ENCODE measurements around the gene P3H1. TPM values are rescaled to one million over a fixed set of nuclear protein-coding genes. Genes with fewer than 3 reads are reported as not detected.
"Not testable (repeated sequence)": the region's sequence is repeated elsewhere in the genome, so short reads cannot be mapped to it uniquely, and the experiment has no call there.

The P3H1 gene
- total RNA-seq, 1 donor from 2014 or later = 47.1 TPM

DNA sequence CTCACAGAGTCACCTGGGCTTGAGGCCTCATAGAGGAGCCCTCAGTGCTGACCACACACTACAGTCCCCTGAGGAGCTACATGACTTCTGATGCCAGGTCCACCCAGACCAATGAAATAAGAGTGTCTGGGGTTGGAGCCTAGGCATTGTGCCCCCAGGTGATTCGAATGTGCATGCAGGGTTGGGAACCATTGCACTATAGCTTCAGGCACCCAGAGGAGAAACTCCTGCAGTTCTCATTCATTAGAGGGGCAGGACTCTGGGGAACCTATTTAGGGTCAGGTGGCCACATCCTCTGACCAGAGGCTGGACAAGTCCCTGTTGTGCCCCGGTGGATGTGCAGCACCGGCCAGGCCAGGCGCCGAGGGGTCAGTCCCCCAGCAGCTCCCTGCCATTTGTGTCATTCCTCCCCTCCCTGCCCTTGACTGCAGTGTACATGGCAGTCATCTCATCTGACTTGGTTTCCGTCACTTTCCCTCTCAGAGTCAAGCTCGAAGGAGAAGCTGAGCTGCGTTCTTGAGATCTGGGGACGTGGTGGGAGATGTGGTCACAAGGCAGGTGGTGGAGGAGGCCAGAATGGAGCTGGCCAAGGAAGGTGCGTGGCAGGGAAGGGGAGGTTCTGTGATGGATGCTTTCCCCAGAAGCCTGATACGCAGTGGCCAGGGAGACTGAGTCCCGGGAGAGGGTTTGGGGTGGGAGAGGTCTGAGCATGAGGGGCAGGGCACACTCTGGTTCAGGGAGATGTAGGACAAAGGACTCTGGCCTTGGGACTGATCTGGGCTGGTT, 33.2 kb downstream of the P3H1 start:
- intact Hi-C loops (cut with micrococcal nuclease) = no loop called here

DNA sequence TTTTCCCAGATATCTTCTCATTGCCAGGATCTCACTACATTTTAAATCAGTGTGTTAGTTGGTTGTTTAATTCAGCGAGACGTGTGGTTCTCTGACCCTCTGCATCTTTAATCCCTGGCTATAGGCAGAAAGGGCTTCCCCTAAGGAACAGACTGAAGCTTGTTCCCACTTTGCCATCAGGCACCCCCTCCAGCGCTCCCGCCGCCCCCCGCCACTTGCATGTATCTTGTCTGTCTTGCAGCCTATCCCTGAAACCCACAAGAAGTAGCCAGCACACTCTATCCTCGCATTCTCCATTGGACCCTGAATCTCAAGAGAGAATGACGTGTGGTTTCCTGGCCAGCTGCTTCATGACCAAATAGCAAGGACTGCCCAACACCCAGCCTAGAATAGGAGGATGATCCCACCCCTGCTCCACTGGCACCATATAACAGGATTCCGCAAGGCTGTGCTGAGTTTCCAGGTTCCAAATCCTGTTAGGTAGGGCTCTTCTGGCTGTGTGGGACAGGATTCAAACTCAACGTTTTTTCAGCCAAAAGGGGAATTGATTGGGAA, 34.6 kb downstream of the P3H1 start:
- intact Hi-C loops (cut with micrococcal nuclease) = no loop called here

DNA sequence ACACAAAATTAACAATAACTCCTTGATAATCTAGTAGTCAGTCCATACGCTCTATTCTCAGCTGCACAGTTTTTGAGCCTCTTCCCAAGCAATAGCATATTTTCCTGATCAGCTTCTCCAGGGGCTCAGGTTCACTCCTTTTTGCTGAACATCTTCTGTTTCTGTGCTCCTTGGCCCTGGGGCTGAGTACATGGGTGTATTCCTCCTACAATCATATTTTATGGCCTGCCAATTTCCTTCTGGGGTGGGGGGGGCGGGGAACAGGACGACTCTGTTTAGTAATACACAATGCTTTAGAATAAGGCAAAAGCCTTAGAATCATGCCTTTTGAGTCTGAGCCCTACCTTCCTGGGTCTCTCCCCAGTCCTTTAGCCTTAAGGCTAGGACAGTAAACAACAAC, 35.2 kb downstream of the P3H1 start:
- intact Hi-C loops (cut with micrococcal nuclease) = no loop called here

DNA sequence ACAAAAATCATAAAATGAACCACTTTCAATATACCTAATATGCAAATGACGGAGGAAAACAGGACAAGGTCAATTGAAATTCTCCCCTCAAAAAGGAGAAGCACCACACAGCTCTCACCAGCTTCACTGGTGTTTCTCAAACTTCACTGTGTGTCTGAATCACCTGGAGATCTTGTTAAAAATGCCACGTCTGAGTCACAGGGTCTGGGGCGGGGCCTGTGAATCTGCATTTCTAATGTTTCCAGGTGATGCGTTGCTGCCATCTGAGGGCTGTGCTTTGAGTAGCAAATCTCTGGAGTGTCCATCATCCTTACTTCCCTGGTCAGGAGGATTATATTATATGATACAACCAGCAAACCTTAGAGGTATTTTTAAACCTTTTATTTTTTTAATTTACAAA, 35.8 kb downstream of the P3H1 start:
- intact Hi-C loops (cut with micrococcal nuclease) = no loop called here

DNA sequence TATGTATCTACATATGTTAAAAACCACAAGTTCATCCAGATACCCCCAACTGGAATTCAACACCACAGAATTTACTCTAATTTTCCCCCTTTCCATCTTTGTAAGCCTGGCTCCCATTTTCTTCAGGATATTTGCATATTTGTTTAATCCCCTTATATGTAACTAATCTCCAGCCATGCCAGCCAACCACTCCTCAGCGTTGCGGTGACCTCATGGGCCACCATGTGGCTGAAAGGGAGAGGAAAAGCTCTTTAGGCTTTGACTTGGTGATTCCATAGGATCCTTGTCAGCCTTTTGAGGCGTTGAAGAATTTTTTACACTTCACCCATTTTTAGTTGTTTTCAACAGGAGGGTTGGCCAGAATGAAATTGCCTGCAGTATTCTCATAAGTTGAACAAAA, 36.8 kb downstream of the P3H1 start:
- intact Hi-C loops (cut with micrococcal nuclease) = no loop called here

DNA sequence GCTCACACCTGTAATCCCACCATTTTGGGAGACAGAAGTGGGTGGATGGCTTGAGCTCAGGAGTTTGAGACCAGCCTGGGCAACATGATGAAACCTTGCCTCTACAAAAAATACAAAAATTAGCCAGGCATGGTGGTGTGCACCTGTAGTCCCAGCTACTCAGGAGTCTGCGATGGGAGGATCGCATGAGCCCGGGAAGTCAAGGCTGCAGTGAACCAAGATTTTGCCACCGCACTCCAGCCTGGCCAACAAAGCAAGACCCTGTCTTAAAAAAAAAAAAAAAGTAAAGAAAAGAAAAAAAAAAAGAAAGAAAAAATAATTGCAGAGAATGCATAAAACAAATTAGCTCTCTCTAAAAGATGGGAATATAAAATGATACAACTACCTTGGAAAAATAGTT, 41.0 kb downstream of the P3H1 start:
- intact Hi-C loops (cut with micrococcal nuclease) = not testable (repeated sequence)

DNA sequence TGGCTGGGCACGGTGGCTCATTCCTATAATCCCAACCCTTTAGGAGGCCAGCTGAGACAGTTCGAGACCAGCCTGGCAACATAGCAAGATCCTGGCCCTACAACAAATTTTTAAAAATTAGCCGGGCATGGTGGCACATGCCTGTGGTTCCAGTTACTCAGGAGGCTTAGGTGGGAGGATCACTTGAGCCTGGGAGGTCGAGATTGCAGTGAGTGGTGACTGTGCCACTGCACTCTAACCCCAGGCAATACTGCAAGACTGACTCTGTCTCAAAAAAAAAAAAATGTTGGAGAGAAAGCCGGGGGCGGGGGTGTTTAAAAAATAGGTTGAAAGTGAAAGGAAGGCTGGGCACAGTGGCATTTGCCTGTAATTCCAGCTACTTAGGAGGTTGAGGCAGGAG, 43.3 kb downstream of the P3H1 start:
- intact Hi-C loops (cut with micrococcal nuclease) = no loop called here

DNA sequence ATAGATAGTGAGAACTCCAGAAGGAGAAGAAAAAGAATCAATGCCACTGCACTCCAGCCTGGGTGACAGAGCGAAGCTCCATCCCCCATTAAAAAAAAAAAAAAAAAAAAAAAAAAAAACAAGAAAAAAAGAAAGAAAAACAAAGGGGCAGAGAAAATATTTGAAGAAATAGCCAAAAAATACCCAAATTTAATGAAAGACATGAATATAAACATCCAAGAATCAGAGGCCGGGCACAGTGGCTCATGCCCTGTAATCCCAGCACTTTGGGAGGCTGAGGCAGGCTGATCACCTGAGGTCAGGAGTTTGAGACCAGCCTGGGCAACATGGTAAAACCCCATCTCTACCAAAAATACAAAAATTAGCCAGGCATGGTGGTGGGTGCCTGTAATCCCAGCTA, 44.4 kb downstream of the P3H1 start:
- intact Hi-C loops (cut with micrococcal nuclease) = not testable (repeated sequence)

DNA sequence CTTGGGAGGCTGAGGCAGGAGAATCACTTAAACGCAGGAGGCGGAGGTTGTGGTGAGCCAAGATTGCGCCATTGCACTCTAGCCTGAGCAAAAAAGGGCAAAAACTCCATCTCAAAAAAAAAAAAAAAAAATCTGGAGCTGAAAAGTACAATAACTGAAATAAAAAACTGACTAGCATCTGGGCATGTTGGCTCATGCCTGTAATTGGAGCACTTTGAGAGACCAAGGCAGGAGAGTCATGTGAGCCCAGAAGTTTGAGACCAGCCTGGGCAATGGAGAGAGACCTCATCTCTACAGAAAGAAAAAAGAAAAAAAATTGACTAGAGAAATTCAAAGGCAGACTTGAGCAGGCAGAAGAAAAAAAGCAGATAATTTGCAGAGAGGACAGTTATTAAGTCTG, 44.9 kb downstream of the P3H1 start:
- intact Hi-C loops (cut with micrococcal nuclease) = no loop called here

DNA sequence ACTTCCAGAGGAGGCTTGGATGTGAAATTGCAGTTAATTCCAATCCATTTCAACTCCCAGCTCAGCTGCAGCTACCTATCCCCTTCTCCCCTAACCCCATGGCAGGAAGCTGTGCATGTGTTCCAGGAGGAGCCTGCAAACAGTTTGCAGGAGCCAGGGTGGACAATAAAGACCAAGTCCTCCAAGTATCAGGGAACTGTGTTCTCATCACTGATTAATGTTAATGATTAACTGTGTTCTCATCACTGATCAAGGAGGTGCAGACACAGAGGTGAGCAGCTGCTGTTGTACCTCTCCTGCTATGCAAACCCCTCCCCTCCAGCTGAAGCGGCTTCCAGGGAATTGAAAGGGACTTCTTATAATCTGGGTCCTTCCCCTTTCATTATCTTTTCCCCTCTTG, 46.0 kb downstream of the P3H1 start:
- intact Hi-C loops (cut with micrococcal nuclease) = no loop called here

DNA sequence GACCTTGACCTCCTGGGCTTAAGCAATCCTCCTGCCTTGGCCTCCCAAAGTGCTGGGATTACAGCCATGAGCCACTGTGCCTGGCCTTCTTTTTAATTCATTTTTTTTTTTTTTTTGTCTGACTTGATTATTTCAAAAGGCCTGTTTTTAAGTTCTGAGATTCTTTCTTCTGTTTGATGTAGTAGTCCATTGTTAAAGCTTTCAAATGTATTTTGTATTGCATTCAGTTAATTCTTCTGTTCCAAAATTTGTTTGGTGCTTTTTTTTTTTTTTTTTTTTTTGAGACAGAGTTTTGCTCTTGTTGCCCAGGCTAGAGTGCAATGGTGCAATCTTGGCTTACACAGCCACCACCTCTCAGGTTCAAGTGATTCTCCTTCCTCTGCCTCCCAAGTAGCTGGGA, 52.4 kb downstream of the P3H1 start:
- intact Hi-C loops (cut with micrococcal nuclease) = not testable (repeated sequence)

DNA sequence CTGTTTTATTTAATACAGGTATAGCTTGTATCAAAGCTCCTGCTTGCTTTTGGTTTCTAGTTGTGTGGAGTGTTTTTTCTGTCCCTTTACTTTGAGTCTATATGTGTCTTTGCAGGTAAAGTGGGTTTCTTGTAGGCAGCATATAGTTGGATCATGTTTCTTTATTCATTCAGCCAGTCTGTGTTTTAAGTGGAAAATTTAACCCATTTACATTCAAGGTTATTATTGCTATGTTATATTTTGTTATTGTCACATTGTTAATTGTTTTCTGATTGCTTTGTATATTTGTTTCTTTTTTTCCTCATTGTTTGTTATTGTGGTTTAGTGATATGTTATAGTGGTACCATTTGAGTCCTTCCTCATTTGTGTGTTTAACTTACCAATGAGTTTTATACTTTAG, 53.5 kb downstream of the P3H1 start:
- intact Hi-C loops (cut with micrococcal nuclease) = no loop called here

DNA sequence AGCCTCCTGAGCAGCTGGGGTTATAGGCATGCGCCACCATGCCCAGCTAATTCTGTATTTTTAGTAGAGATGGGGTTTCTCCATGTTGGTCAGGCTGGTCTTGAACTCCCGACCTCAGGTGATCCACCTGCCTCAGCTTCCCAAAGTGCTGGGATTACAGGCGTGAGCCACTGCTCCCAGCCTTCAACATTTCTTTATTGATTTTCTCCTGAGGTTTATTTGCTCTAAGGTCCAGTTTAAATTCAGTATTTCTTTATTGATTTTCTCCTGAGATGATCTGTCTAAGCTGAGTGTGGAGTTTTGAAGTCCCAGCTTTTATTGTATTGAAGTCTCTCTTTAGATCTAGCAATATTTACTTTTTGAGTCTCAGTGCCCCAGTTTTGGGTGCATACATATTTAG, 54.0 kb downstream of the P3H1 start:
- intact Hi-C loops (cut with micrococcal nuclease) = not testable (repeated sequence)

DNA sequence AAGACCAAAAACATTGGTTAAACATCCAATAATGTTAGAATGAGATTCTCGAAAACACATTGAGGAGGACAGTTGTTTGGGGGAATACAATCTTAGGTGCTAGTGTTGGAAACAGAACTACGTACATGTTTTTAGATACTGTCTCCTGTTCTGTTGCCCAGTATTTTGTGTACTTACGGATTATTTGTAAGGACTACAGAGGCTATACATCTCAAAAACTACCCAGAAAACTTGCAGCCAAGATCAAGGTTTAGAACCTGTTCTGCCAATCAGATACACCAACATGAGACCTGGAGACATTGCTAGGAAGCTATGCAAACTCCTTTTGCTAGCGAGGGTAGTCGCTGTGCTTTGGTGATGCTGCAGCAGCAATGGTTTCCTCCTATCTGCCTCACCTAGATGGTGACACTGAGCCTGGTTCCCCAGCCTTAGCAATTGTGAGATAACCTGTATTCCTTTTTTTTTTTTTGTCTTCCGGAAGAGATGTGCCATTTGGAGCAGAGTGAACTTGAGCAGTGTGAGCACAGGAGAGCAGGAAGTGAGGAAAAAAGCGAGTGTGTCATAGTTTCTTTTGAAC, 62.9 kb downstream of the P3H1 start:
- intact Hi-C loops (cut with micrococcal nuclease) = no loop called here

DNA sequence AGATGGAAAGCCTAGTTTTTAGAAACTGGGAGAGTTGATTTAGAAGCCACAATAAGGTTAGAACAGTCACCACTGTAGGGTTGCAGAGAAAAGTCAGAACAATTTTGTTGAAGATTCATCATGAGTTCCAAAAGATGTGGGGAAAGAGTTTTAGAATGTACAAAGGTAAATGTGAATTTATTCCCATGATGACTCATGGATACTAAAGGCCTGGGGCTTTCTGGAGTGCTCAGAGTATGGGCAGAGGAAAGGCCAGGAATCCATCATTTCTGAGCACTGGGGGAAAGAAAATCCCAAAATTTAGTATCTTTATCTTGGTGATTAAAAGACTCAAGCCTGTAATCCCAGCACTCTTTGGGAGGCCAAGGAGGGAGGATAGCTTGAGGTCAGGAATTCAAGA, 66.8 kb downstream of the P3H1 start:
- intact Hi-C loops (cut with micrococcal nuclease) = no loop called here

DNA sequence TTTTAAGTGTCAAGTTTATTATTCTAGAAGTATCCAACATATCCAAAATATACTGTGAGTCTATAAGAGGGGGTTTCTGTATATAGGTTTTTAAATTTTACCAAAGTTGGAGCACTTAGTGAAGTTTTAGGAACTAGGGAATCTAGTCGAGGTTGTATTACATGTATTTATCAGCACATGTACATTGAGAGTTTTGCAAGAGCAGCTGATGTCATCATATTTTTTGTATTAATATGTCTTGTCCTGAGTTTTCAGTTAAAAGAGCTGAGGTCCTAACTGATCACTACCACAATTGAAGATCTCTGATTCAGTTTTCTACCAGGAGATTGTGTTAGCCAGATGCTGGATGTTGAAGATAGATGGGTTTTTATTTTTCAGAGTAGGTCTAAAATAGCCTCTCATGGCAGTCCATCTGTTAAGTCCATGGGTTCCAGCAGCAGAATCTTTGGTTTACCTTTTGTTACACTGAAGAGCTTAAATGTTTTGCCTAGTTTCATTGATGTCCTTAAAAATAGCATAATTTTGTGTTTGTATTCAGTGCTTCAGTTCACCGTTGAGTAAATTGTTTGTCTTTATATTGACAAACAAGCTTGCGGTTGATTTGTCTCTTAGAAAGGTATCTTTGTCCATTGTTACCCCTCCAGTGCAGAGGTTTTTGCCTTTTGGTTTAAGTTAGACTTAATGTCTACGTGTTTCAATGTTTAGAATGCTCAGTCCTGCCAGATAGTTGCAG, 68.6 kb downstream of the P3H1 start:
- intact Hi-C loops (cut with micrococcal nuclease) = no loop called here

Other genes with a start within 250 kb of the P3H1 start
- gene PPIH, start 108.6 kb downstream of the P3H1 start, total RNA-seq = 80.9 and 92.3 TPM in 2 replicates
- gene YBX1, start 84.6 kb downstream of the P3H1 start, total RNA-seq = 452 and 461 TPM in 2 replicates
- not detected in 2 replicates for gene CLDN19, start 26.8 kb downstream of the P3H1 start, total RNA-seq
- gene C1orf50, start 221 bp upstream of the P3H1 start, total RNA-seq = 7.2 and 7.3 TPM in 2 replicates
- gene TMEM269, start 18.0 kb upstream of the P3H1 start, total RNA-seq = 0.32 and 0.54 TPM in 2 replicates
- gene ERMAP, start 50.1 kb upstream of the P3H1 start, total RNA-seq = 5.8 and 6.3 TPM in 2 replicates
- 12.0 TPM in 2 replicates for gene SVBP, start 50.4 kb upstream of the P3H1 start, total RNA-seq
- 10.3 and 11.6 TPM in 2 replicates for gene ZNF691, start 79.6 kb upstream of the P3H1 start, total RNA-seq
- 100 and 103 TPM in 2 replicates for gene SLC2A1, start 191.8 kb upstream of the P3H1 start, total RNA-seq

Data from T-helper 1 cell treated with Interleukin-12 subunit alpha and Interleukin-12 subunit beta and Interleukin-4 antibody, amounts not matched to agents 30 ng/mL and 1 ng/mL, for 36 hours (primary cell).